C4-2B (cell line): ENCODE data around the gene KRTAP13-1.

ENCODE experiments used
- H3K27ac ChIP-seq: fragments of 450-650 bp; 2 replicates; pipeline ENCODE4 v1.5.1; 2017
- ZFX ChIP-seq: fragments of 450-650 bp; IDR thresholded peaks from 2 replicates; pipeline ENCODE4 v1.6.1; 2017
- TF ChIP-seq, protein P1 (sequence below): fragments of 450-650 bp; conservative IDR thresholded peaks from 2 replicates; pipeline ENCODE4 v1.5.1; 2017; ENCODE audit warnings: mild to moderate bottlenecking

The KRTAP13-1 gene

DNA sequence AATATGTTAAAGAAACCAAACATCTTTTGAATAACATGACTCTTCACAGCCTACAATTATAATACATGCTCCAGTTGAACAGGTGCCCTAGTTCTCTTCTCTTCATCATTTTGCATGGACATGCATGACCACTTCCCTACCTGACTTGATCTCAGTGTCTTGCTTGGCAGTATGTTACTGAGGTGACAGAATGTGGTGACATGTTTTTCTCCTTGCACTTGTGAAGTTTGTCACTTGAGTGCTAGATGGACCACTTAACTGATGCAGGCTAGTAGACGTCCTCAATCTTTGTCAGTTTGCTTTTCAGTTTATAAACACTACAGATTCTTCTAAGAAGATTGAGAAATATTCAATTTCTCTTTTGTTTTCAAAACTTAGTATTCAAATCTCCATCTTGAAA, 13.6 kb upstream of the KRTAP13-1 start:
- TF ChIP-seq ZFX = no peak
- no peak overlapping the region for H3K27ac ChIP-seq

DNA sequence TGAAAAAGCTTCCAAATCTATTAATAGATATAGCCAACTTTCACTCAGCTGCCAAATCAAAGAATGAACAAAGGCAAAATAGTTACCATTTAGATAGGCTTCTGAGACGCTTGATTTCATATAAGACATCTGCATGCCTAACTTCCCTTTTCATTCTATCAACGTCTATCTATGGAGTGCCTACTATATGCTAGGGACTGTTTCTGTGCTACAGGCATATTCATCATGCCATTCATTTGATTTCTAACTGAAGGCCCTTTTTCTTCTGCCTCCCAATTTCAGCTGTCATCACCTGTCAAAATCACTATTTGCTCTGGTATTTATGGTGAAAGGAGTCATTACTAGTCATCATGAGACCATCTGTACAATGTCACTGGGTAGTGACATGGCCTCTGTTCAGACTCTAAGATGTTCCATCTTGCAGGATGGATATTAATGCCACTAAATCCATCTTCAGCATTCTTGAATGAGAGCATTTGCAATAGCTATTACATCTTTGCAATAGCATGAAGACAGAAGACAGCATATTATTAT, 4.3 kb upstream of the KRTAP13-1 start:
- no peak overlapping the region for H3K27ac ChIP-seq
- TF ChIP-seq ZFX = no peak
- TF ChIP-seq, protein P1, sequence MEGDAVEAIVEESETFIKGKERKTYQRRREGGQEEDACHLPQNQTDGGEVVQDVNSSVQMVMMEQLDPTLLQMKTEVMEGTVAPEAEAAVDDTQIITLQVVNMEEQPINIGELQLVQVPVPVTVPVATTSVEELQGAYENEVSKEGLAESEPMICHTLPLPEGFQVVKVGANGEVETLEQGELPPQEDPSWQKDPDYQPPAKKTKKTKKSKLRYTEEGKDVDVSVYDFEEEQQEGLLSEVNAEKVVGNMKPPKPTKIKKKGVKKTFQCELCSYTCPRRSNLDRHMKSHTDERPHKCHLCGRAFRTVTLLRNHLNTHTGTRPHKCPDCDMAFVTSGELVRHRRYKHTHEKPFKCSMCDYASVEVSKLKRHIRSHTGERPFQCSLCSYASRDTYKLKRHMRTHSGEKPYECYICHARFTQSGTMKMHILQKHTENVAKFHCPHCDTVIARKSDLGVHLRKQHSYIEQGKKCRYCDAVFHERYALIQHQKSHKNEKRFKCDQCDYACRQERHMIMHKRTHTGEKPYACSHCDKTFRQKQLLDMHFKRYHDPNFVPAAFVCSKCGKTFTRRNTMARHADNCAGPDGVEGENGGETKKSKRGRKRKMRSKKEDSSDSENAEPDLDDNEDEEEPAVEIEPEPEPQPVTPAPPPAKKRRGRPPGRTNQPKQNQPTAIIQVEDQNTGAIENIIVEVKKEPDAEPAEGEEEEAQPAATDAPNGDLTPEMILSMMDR = no peak

DNA sequence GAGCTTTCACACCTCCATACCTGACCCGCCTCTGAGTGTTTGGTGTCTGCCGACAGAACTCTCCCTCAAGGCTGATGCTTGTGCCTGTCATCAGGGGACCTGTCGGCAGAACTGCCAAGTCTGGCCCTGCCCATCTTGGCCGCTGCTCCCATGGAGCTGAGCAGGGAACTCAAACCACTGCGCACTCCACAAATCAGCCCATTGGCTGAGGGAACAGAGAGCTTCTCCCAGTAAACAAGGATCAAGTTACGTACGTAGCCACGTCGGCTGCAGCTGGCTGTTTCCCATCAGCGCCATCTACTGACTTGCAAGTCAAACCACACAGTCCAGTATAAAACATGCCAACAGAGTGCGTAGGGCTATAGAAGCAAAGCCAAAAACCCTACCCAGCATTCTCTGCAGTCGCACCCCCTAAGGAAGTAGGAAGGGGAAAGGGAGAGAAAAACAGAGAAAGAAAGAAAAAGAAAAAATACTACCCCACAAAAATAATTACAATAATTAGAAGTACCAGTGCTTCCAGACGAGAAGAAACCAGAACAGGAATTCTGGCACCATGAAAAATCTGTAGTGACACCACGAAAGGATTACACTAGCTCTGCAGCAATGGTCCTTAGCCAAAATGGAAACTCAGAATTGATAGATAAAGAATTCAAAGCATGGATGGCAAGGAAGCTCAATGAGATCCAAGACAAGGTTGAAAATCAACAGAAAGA, 13.1 kb downstream of the KRTAP13-1 start:
- H3K27ac ChIP-seq = no peak overlapping the region
- TF ChIP-seq, protein P1 = peak; percentile 90
- TF ChIP-seq ZFX = no peak

DNA sequence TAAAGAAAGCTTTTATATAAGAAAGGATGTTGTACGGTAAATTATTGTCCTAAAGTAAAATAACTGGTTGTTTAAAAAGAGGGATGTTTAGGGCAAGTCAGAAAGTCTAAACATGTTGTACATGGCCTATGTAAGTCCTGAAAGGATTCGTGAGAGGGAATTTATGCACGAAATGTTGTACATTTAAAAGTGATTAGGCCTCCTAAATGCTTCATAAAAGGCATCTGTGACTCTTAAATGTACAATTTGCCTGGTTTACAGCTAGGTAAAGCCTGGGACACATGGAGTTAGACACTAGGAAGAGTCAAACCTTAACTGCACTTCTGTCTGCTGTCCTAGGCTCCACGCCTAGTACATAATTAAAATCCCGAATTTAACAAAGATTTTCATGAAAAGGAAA, 20.2 kb downstream of the KRTAP13-1 start:
- TF ChIP-seq ZFX = no peak
- TF ChIP-seq, protein P1 = no peak
- no peak overlapping the region for H3K27ac ChIP-seq

DNA sequence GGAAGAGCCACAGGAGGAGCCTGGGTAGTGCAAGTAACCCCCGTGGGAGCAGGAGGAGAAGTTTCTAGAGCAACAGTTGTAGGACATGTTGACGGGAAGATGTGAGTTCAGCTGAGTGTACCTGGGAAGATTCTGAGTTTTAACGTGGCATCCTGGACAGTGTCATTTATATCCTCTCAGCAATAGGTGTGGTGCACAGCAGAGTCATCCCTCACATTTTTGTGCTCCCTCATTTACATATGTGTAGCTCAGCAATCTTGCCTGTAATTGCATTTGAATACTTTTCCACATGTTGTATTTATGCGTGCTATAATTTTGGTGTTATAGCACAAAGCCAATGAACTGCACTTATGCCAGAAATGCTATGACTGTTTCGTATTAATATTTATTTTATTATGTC, 30.0 kb downstream of the KRTAP13-1 start, which contains the start of gene KRTAP13-3:
Gene KRTAP13-3 (minus strand): TSS at position 101 of the 400 bp plus-strand sequence. CDS start 14 bp downstream, at position 87.
- no peak within 1 kb of the TSS for H3K27ac ChIP-seq
- TF ChIP-seq, protein P1 = no peak
- TF ChIP-seq ZFX = no peak

DNA sequence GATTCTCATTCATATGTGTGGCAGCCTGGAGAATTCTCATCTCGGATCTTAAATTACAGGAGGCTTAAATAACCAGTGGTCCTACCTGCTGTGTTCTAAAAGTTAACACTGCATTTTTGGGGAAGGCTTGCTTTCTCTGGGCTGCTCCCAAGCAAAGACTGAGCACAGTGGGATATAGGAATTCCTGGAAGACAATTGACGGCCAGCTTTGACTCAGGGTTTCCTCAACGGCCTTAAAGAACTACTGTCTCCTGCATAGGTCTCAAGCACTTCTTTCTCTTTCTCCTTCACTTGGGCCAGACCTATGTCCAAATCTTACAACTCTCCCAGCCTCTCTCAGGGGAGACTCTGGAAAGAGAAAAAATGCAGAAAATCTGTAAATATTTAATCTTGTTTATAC, 30.9 kb downstream of the KRTAP13-1 start:
- TF ChIP-seq, protein P1 = no peak
- TF ChIP-seq ZFX = no peak
- H3K27ac ChIP-seq = no peak overlapping the region

DNA sequence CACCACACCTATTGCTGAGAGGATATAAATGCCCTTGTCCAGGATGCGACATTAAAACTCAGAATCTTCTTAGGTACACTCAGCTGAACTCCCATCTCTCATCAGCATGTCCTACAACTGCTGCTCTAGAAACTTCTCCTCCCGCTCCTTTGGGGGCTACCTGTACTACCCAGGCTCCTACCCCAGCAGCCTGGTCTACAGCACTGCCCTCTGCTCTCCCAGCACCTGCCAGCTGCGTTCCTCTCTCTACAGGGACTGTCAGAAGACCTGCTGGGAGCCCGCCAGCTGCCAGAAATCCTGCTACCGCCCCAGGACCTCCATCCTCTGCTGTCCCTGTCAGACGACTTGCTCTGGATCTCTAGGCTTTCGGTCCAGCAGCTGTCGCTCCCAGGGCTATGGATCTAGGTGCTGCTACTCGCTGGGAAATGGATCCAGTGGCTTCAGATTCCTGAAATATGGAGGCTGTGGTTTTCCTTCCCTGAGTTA, 34.4 kb downstream of the KRTAP13-1 start, which contains the start of gene KRTAP13-4:
Gene KRTAP13-4 (plus strand): TSS at position 51 of the 486 bp plus-strand sequence. CDS start 56 bp downstream, at position 107.
- no peak within 1 kb of the TSS for H3K27ac ChIP-seq
- TF ChIP-seq ZFX = no peak
- TF ChIP-seq, protein P1 = no peak
